Type B pancreatic cell (in vitro differentiated cells): Measurements from ENCODE around the gene ISCA1. TPM values are rescaled to one million over a fixed set of nuclear protein-coding genes. Genes with fewer than 3 reads are reported as not detected.

Experiments used
- DNase-seq: peaks from one replicate; pipeline ENCODE4 v3.0.0; 2021; ENCODE audit warnings: mixed read lengths; ENCODE audit not compliant: unreplicated experiment; ENCODE audit errors: extremely low spot score
- H3K27ac Mint-ChIP-seq: 2 replicates; pipeline ENCODE4 v1.8.0; 2021; ENCODE audit warnings: mild to moderate bottlenecking, mixed read lengths
- H3K27me3 Mint-ChIP-seq: 2 replicates; pipeline ENCODE4 v1.8.0; 2021; ENCODE audit warnings: mixed read lengths
- H3K36me3 Mint-ChIP-seq: 2 replicates; pipeline ENCODE4 v1.8.0; 2021; ENCODE audit warnings: mixed read lengths
- H3K4me1 Mint-ChIP-seq: one replicate; pipeline ENCODE4 v1.8.0; 2021; ENCODE audit warnings: mixed read lengths; ENCODE audit not compliant: unreplicated experiment
- H3K4me3 Mint-ChIP-seq: 2 replicates; pipeline ENCODE4 v1.8.0; 2021; ENCODE audit warnings: mild to moderate bottlenecking, mixed read lengths
- H3K9me3 Mint-ChIP-seq: 2 replicates; pipeline ENCODE4 v1.8.0; 2021; ENCODE audit warnings: mixed read lengths
- total RNA-seq: library from RNA; stranded (reverse); gene quantifications from 2 replicates; pipeline ENCODE4 v1.2.1, GENCODE V29; 2021; ENCODE audit warnings: low replicate concordance
- TF ChIP-seq, protein P1 (sequence below): fragments of 200-600 bp; sonication (generic); conservative IDR thresholded peaks from 2 replicates; pipeline ENCODE4 v1.5.0; 2021; ENCODE audit warnings: antibody characterized with exemption, mild to moderate bottlenecking

The ISCA1 gene
- total RNA-seq, 1 donor from 2014 or later, result 36.8 TPM

DNA sequence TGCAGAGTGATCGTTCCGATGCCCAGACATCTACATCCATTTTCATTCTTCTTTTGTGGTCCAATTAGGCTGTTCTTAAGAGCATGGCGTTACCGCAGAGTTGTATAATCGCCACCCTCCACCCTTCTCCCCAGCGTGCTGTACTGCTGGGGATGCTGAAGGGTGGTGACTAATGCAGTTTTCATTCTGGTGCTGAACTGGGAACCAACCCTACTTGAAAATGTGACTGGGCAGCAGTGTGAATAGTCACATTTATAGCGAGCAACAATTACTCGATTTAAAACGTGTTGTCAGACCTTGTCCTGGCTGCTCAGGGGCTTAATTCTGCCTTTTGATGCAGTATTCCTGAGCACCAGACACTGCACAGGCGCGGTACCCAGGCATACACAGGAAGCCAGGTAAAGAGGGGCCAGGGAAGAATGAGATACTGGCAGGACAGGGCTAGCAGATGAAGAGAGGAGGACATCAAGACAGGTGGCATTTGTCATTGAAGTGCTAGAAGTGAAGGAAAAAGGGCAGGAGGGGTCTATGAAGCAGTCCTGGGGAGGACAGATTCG is 719 bp upstream of the ISCA1 start:
- TF ChIP-seq, protein P1, sequence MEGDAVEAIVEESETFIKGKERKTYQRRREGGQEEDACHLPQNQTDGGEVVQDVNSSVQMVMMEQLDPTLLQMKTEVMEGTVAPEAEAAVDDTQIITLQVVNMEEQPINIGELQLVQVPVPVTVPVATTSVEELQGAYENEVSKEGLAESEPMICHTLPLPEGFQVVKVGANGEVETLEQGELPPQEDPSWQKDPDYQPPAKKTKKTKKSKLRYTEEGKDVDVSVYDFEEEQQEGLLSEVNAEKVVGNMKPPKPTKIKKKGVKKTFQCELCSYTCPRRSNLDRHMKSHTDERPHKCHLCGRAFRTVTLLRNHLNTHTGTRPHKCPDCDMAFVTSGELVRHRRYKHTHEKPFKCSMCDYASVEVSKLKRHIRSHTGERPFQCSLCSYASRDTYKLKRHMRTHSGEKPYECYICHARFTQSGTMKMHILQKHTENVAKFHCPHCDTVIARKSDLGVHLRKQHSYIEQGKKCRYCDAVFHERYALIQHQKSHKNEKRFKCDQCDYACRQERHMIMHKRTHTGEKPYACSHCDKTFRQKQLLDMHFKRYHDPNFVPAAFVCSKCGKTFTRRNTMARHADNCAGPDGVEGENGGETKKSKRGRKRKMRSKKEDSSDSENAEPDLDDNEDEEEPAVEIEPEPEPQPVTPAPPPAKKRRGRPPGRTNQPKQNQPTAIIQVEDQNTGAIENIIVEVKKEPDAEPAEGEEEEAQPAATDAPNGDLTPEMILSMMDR, result no peak
- H3K4me1 Mint-ChIP-seq, result peaks cover 35% of the 10 kb centered on the region
- peak overlapping the region; percentile 95 for H3K4me3 Mint-ChIP-seq
- peaks cover 11% of the 10 kb centered on the region for H3K36me3 Mint-ChIP-seq
- H3K9me3 Mint-ChIP-seq, result no peaks in the 10 kb centered on the region
- peak overlapping the region; percentile 98 for H3K27ac Mint-ChIP-seq
- DNase-seq, result no peak
- no peaks in the 10 kb centered on the region for H3K27me3 Mint-ChIP-seq

DNA sequence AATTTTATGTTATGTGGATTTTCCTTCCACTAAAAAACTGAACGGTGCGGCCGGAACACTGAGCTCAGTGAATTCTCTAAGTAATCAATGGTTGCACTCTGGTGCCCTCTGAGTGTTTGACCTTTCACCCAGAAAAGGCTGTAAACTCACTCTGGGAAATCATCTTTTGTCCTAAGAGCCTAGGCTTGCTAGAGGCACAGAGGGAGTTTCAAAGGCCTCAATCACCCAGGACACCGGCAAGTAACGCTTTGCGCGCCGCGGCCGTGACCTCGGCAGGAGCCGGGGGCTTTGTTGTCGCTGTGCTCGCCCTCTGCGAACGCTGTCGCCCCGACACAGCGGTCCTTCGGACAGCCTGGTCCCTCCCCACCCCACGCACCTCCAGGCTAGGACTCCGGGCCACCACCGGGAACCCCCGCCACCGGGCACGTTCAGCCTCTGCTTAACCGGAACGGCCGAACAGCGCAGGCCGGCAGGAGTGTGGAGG is 703 bp downstream of the ISCA1 start:
- Mint-ChIP-seq H3K4me3 (peak overlapping the region; percentile 95), H3K27me3 (no peaks in the 10 kb centered on the region), H3K9me3 (no peaks in the 10 kb centered on the region), H3K36me3 (peaks cover 11% of the 10 kb centered on the region), H3K27ac (peak overlapping the region; percentile 91), H3K4me1 (peaks cover 36% of the 10 kb centered on the region)
- TF ChIP-seq, protein P1, result no peak
- DNase-seq, result no peak

DNA sequence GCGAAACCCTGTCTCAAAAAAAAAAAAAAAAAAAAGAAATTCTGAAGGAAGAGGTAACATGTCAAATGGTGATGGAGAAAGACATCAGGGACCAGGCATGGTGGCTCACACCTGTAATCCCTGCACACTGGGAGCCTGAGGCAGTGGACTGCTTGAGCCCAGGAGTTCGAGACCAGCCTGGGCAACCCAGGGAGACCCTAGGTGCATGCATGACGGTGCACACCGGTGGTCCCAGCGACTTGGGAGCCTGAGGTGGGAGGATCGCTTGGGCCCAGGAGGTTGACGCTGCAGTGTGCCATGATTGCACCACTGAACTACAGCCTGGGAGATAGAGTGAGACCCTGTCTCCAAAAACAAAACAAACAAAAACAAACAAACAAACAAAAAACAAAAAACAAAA is 1.8 kb downstream of the ISCA1 start:
- TF ChIP-seq, protein P1, result no peak
- Mint-ChIP-seq H3K4me1 (peaks cover 36% of the 10 kb centered on the region), H3K9me3 (no peaks in the 10 kb centered on the region), H3K27ac (peak overlapping the region; percentile 91), H3K36me3 (peaks cover 11% of the 10 kb centered on the region), H3K27me3 (no peaks in the 10 kb centered on the region), H3K4me3 (peak overlapping the region; percentile 95)
- DNase-seq, result no peak

DNA sequence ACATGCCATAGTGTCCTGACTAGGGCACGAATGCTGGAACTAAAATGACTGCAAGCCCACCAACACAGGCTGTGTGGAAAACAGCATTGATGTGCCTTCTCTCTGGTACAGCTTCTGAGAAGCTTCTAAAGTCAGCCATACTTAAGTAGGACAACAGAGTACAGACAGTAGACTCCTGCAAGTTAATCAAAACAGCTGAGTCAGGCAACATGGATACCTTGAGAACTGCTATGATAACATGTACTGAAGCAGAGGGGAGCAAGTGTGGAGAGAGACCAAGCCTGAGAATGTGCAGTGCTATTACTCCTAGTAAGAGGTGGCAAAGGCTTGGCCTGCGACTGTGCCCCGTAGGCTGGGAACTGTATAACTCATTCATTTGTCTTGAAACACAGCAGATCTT is 2.5 kb downstream of the ISCA1 start:
- H3K27me3 Mint-ChIP-seq, result no peaks in the 10 kb centered on the region
- TF ChIP-seq, protein P1, result no peak
- peaks cover 11% of the 10 kb centered on the region for H3K36me3 Mint-ChIP-seq
- peak overlapping the region; percentile 84 for H3K4me3 Mint-ChIP-seq
- no peaks in the 10 kb centered on the region for H3K9me3 Mint-ChIP-seq
- peaks cover 36% of the 10 kb centered on the region for H3K4me1 Mint-ChIP-seq
- no peak for DNase-seq
- peak overlapping the region; percentile 57 for H3K27ac Mint-ChIP-seq

DNA sequence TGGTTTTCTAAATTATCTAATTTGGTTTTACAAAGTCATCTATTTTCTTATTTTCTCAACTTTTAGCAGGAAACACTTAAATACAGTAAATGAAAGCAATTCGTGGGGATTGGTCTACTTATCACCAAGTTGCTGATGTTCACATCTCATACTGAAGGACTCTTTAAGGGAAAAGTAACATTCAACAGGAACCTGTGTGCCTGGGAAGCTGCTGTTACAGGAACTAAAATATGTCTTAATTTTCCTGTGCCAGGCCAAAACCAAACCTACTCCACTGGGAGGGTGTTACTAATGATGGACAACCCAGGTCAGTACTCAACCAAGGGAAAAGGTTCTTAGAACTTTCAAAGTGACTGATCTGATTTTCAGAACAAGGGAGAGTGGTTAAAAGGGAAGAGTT is 5.3 kb downstream of the ISCA1 start:
- peaks cover 30% of the 10 kb centered on the region for H3K36me3 Mint-ChIP-seq
- no peak overlapping the region for H3K27ac Mint-ChIP-seq
- H3K4me1 Mint-ChIP-seq, result peaks cover 37% of the 10 kb centered on the region
- no peaks in the 10 kb centered on the region for H3K27me3 Mint-ChIP-seq
- DNase-seq, result no peak
- no peak overlapping the region for H3K4me3 Mint-ChIP-seq
- TF ChIP-seq, protein P1, result no peak
- H3K9me3 Mint-ChIP-seq, result no peaks in the 10 kb centered on the region

DNA sequence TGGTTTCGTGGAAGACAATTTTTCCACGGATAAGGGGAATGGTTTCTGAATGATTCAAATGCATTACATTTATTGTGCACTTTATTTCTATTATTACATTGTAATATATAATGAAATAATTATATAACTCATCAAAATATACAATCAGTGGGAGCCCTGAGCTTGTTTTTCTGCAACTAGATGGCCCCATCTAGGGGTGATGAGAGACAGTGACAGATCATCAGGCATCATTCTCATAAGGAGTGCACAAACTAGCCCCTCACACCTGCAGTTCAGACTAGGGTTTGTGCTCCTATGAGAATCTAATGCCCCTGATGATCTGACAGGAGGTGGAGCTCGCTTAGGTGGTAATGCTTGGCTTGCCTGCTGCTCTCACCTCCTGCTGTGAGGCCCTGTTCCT is 6.4 kb downstream of the ISCA1 start:
- Mint-ChIP-seq H3K4me3 (no peak overlapping the region), H3K4me1 (peaks cover 30% of the 10 kb centered on the region), H3K27me3 (no peaks in the 10 kb centered on the region), H3K27ac (no peak overlapping the region), H3K9me3 (no peaks in the 10 kb centered on the region), H3K36me3 (peaks cover 37% of the 10 kb centered on the region)
- TF ChIP-seq, protein P1, result peak; percentile 62
- no peak for DNase-seq
